SW480 (cell line): Measurements from ENCODE around the gene TMEM101.
"Not testable (repeated sequence)": the region's sequence is repeated elsewhere in the genome, so short reads cannot be mapped to it uniquely, and the experiment has no call there.

Experiments
- DNase-seq: peaks from one replicate; pipeline ENCODE4 v3.0.0-alpha.2; 2016; ENCODE audit warnings: low spot score

TMEM101 gene

DNA sequence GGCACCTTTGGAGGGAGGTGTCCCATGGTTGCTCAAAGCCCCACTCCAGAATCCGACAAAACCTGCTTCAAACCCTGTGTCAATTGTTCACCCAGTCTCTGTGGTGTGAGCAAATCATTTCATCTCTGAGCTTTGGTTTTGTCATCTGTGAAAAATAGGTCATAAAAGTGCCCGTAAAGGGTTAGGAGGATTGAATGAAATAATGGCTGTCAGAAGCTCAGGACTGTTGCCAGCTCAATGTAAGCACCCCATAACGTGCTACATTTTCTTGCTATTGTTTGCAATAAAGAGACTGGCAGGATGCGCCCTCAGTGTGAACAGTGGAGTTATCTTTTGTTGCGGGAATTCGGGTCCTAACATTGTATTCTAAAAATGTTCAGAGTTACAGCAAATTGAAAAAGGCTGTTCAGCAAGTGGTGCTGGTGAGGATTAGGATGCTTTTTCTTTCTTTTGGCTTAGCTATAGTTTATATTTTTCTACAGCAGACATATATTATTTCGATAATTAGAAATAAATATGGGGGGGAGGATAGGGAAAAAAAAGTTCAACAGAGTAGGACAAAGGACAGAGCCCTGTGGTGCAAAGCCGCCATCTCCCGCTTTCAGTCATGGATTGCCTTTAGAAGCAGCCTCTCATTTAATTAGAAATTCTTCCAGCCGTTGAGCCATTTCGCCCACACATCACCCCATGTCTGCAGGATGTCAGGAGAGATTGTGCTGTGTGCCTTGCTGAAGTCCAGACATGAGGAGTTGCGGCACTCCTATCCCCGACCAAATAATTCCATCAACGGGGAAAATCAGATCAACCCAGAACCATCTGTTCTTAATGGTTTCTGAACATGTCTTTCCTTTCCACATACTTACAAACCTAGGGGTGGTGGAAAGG, 40.1 kb downstream of the TMEM101 start:
- no peak for DNase-seq

DNA sequence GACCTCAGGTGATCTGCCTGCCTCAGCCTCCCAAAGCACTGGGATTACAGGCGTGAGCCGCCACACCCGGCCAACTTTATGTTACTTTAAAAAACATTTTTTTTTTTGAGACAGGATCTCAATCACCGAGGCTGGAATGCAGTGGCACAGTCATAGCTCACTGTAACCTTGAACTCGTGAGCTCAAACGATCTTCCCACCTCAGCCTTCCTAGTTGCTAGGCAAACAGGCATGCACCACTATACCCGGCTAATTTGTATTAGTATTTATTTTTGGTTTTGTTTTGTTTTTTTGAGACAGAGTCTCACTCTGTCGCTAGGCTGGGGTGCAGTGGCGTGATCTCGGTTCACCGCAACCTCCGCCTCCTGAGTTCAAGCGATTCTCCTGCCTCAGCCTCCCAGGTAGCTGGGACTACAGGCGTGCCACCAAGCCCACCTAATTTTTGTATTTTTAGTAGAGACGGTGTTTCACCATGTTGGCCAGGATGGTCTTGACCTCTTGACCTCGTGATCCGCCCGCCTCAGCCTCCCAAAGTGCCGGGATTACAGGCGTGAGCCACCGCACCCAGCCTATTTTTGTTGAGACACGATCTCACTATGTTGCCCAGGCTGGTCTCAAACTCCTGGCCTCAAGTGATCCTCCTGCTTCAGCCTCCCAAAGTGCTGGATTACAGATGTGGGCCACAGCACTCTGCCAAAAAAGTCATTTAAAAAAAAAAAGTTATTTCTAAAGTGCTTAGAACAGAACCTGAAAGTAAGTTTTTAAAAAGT, 42.1 kb downstream of the TMEM101 start:
- not testable (repeated sequence) for DNase-seq

DNA sequence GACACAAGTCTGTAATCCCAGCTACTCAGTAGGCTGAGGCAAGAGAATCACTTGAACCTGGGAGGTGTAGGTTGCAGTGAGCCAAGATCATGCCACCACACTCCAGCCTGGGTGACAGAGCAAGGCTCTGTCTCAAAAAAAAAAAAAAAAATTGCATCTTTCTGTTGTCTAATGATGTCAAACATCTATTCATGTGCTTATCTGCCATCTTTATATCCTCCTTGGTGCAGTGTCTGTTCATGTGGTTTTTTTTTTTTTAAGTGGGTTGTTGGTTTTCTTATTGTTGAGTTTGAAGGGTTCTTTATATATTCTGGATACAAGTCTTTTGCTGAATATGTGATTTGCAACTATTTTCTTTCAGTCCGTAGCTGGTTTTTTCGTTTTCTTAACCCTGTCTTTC, 43.3 kb downstream of the TMEM101 start:
- not testable (repeated sequence) for DNase-seq

DNA sequence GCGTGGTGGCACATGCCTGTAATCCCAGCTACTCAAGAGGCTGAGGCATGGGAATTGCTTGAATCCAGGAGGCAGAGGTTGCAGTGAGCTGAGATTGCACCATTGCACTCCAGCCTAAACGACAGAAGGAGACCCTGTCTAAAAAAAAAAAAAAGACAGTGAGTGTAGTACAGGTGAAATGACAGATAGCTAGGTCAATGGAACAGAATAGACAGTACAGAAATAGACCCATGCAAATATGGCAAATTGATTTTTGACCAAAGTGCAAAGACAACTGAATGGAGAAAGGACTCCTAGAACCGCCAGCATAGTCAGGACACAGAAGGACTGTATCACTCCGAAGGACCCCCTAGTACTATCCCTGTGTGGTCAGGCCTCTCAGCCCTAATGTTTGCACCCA, 44.4 kb downstream of the TMEM101 start:
- DNase-seq, result no peak

DNA sequence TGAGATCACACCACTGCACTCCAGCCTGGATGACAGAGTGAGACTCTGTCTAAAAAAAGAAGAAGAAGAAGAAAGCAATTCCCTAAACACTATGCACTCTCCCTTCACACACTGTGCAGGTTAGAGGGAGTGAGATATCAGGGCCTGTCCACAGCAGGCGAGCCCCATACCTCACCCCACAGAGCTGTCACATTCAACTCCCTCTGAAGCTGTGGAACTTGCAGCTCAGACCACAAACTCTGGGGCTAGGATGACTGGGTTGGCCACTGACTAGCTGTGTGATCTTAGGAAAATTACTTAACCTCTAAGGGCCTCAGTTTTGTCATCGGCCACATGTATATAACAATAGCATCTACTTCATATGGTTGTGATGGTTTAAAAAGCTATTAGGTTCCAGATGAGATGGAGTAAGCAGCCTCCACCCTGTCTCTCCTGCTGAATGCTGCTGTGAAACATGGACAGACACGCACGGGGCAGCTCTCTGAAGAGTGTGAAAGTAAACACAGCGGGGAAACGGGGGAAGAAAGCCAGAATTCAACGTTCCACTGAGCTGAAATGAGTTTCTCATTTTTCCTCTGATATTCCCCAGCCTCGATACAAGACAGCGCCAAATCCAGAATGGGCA, 47.4 kb downstream of the TMEM101 start:
- no peak for DNase-seq

DNA sequence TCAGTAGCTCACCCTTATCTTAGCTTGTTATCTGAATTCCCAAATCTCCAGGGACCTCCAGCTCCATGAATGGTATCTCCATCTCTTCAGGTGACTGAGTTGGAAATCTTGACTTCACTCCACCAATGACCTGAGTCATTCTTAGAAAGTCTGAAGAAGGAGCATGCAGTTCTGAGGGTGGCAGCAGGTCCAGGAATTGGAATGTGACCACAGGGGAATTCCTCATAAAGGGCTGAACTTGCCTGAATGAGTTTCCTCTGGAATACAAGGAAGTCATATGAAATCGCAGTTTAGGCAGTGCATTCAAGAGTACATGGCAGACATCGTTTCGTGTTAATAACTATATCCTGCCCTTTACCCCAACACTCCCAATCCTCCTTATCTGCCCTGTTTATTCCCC, 48.5 kb downstream of the TMEM101 start:
- no peak for DNase-seq

DNA sequence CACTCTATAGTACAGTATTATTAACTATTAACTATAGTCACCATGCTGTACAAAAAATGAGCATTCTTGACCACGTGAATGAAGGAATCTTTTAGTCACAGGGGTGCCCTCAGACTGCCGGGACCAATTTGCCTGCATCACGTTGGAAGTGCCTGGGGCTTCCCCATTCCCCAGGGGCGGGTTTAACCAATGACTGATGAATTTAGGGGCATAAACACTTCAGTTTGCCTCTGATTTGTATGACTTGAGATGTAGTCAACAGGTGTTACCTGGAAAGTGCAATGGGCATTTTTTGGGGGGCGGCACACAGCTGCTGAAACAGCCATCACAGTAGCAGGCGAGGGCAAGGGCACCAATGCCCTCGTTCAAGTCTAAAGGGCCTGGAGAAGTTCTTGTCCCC, 52.3 kb downstream of the TMEM101 start:
- DNase-seq, result no peak

DNA sequence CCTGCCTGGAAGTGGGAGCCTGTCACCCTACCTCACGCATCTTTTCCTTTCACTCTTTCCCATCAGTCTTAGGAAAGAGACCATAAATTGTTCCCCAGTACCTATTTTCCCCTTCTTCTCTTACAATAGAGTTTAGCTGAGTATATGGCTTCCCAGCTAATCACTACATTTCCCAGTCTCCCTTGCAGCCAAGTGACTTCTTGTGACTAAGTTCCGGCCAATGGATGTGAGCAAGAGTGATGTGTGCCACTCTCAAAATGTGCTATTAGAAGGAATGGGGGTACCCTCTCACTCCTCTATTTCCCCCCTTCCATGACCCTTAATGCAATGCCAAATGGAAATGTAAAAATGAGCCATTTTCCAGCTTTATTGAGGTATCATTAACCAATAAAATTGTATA, 52.8 kb downstream of the TMEM101 start:
- no peak for DNase-seq

DNA sequence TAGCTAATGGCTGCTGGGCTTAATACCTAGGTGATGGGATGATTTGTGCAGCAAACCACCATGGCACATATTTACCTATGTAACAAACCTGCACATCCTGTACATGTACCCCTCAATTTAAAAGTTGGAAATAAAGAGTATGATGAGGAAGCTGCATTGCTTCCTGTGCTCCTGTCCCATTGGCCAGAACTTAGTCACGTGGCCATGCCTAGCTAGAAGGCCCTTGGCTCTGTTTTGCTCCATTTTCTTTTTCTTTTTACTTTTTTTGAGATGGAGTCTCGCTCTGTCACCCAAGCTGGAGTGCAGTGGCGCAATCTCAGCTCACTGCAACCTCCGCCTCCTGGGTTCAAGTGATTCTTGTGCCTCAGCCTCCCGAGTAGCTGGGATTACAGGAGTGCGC, 53.5 kb downstream of the TMEM101 start:
- not testable (repeated sequence) for DNase-seq
